Skeletal muscle tissue (tissue), 4 donors: ENCODE results near the gene KXD1. TPM values are rescaled to one million over a fixed set of nuclear protein-coding genes. Genes with fewer than 3 reads are reported as not detected.
"Not testable (repeated sequence)": the region's sequence is repeated elsewhere in the genome, so short reads cannot be mapped to it uniquely, and the experiment has no call there.

Experiments
- H3K27ac ChIP-seq: one replicate; pipeline ENCODE4 v1.7.0; 2013; ENCODE audit warnings: mild to moderate bottlenecking, low read depth, low read length, inconsistent platforms
- H3K27me3 ChIP-seq, 3 donors: one replicate each; pipeline ENCODE4 v1.7.0; 2013; ENCODE audit warnings: low read length in 3 of 3; ENCODE audit not compliant: control insufficient read depth in 3 of 3, insufficient read depth in 3 of 3
- H3K36me3 ChIP-seq, 3 donors: one replicate each; pipeline ENCODE4 v1.7.0; 2013; ENCODE audit warnings: low read length in 3 of 3; ENCODE audit not compliant: control insufficient read depth in 3 of 3, insufficient read depth in 3 of 3
- H3K4me1 ChIP-seq, 3 donors: one replicate each; pipeline ENCODE4 v1.7.0; 2013; ENCODE audit warnings: low read length in 3 of 3, mild to moderate bottlenecking in 3 of 3; ENCODE audit not compliant: control insufficient read depth in 3 of 3, insufficient read depth in 3 of 3
- H3K4me3 ChIP-seq, 3 donors: one replicate each; pipeline ENCODE4 v1.7.0; 2013; ENCODE audit warnings: low read length in 3 of 3
- H3K9ac ChIP-seq, 3 donors: one replicate each; pipeline ENCODE4 v1.7.0; 2013; ENCODE audit warnings: low read length in 3 of 3, mild to moderate bottlenecking in 3 of 3, moderate library complexity in 2 of 3, low read depth in 1 of 3
- H3K9me3 ChIP-seq, 3 donors: one replicate each; pipeline ENCODE4 v1.7.0; 2013; ENCODE audit warnings: low read length in 3 of 3; ENCODE audit not compliant: control insufficient read depth in 3 of 3
- total RNA-seq: library from RNA; depleted of rRNA; stranded (reverse); fragments of >200 nt; gene quantifications from one replicate; pipeline ENCODE4 v1.2.3, GENCODE V29; 2014
- donor health status: Osteomylitis.

Gene KXD1
- total RNA-seq, 1 donor from 2014 or later = 36.0 TPM

DNA sequence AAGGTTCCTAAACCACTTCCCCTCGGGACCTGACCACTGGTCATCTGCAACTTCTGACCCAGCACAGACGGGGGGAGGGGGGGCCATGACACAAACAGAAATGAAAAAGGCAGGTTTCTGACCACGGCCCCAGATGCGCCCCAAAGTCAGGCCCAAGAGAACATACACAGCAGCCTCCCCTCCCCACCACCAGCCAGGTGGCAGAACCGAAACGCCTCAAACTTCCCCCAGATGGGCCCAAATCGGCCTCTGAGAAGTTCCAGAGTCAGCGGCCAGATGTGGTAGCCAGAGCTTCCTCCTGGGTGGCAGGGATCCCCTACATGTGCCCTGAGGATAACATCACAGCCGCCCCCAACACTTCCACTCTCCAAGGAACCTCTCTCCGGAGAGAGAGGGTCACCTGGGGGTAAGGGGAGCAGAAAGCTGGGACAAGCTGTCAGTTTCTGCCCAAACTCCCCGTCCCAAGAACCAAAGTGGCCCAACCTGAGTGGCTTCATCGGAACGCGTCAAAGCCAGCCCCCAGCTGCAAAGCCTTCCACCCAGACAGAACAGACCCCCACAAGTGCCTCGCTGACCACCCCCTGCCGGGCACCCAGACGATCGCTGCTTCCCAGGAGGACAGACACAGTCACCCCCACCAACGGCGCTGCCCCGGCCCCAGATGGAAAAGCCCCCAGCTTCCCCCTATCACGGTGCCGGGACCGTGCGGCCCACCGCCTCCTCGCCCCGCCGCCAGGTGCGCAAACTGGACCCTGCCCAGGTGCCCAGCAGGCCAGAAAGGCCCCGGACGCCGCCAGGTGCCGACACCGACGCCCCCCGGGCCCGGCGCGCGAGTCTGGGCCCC, 36.6 kb upstream of the KXD1 start:
- peak overlapping the region; percentile 91 to 100 (median 98) for H3K4me3 ChIP-seq
- H3K9me3 ChIP-seq = no peaks in the 10 kb centered on the region
- no peaks in the 10 kb centered on the region for H3K36me3 ChIP-seq
- H3K27ac ChIP-seq = peak overlapping the region; percentile 100
- no peaks in the 10 kb centered on the region for H3K27me3 ChIP-seq
- peak overlapping the region; percentile 99 to 100 (median 100) for H3K9ac ChIP-seq
- peaks cover 30 to 37% (median 32%) of the 10 kb centered on the region in 3 donors for H3K4me1 ChIP-seq

- peak within 1 kb of the TSS; percentile 91 to 100 (median 98) for H3K4me3 ChIP-seq
- H3K9me3 ChIP-seq = no peaks in the 10 kb centered on the region
- H3K9ac ChIP-seq = peak within 1 kb of the TSS; percentile 99 to 100 (median 100)
- no peaks in the 10 kb centered on the region for H3K36me3 ChIP-seq
- H3K27ac ChIP-seq = peak within 1 kb of the TSS; percentile 100
- H3K27me3 ChIP-seq = no peaks in the 10 kb centered on the region
- H3K4me1 ChIP-seq = peaks cover 25 to 31% (median 26%) of the 10 kb centered on the region in 3 donors
Observed at GRCh38 chr19:18521692-18522123, 36.0 kb upstream of the KXD1 start, which contains the start of gene ELL. ELL (minus strand) TSS chr19:18522070; CDS start chr19:18522055, 15 bp downstream.

- Histone ChIP-seq H3K27me3 (no peaks in the 10 kb centered on the region), H3K9me3 (no peaks in the 10 kb centered on the region), H3K4me1 (peaks cover 21 to 27% (median 22%) of the 10 kb centered on the region in 3 donors), H3K4me3 (peak overlapping the region; percentile 43 to 100 (median 61)), H3K9ac (peak overlapping the region; percentile 20 to 57 (median 45)), H3K27ac (peak overlapping the region; percentile 100), H3K36me3 (no peaks in the 10 kb centered on the region)
Observed at GRCh38 chr19:18522124-18522861, 35.4 kb upstream of the KXD1 start.

- H3K27me3 ChIP-seq, H3K36me3 ChIP-seq, H3K9me3 ChIP-seq: not testable (repeated sequence)
- Histone ChIP-seq H3K4me1 (peaks cover 21 to 26% (median 22%) of the 10 kb centered on the region in 3 donors), H3K9ac (peak overlapping the region in 2 of 3 donors; percentile 45 to 57), H3K27ac (peak overlapping the region; percentile 66), H3K4me3 (peak overlapping the region; percentile 43 to 61 (median 54))
Observed at GRCh38 chr19:18522862-18523440, 34.7 kb upstream of the KXD1 start.

GRCh38 chr19:18523841-18524240, 33.8 kb upstream of the KXD1 start:
- Histone ChIP-seq H3K9ac (peak overlapping the region in 1 of 3 donors; percentile 25), H3K4me3 (no peak overlapping the region), H3K27ac (no peak overlapping the region), H3K36me3 (no peaks in the 10 kb centered on the region), H3K9me3 (no peaks in the 10 kb centered on the region), H3K27me3 (no peaks in the 10 kb centered on the region), H3K4me1 (peaks cover 14 to 19% (median 18%) of the 10 kb centered on the region in 3 donors)

DNA sequence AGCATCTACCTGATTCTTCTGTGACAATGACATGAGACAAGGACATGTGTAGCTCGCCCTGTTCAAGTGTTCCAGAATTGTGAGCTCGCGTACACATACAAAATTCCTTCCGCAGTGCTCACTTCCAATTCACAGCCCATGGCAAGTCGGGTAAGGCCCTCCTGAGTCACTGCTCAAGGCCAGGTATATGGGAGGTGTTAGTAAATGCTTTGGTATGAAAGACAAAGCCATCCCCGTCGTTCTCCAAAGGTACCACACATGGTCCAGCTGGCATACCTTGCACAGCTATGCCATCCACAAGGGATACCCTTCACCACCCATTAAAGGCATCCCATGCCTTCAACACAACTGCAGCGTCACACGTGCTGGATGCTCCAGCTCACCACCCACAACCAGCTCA, 31.4 kb upstream of the KXD1 start:
- Histone ChIP-seq H3K27ac (no peak overlapping the region), H3K9ac (no peak overlapping the region), H3K9me3 (no peaks in the 10 kb centered on the region)

DNA sequence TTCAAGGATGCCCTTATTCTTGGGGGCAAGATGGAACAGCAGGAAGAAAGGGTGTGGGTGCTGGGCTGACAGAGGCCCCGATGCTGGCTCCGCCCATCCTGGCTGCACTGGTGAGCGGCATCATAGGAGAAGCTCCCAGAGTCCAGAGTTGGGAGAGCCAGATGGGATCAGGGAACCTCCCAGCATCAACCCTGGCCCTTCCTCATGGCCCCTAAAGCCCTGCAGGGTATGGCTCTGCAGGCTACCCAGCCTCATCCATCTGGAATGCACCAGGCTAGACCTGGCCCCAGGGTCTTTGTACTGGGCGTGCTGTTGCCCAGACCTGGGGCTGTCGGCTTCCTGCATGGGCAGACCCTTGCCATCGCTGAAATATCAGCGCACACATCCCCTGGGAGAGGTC, 27.9 kb upstream of the KXD1 start:
- H3K36me3 ChIP-seq = peaks cover 18 to 24% (median 22%) of the 10 kb centered on the region in 3 donors
- H3K4me3 ChIP-seq = no peak overlapping the region
- H3K27me3 ChIP-seq = no peaks in the 10 kb centered on the region
- H3K9me3 ChIP-seq = no peaks in the 10 kb centered on the region
- no peaks in the 10 kb centered on the region for H3K4me1 ChIP-seq
- H3K27ac ChIP-seq = no peak overlapping the region
- H3K9ac ChIP-seq = no peak overlapping the region

More for the DNA sequence above, 31.4 kb upstream of the KXD1 start:
- H3K36me3 ChIP-seq = peaks cover 2 to 4% (median 4%) of the 10 kb centered on the region in 3 donors
- H3K4me1 ChIP-seq = peaks cover 0 to 4% (median 2%) of the 10 kb centered on the region in 3 donors
- no peaks in the 10 kb centered on the region for H3K27me3 ChIP-seq
- no peak overlapping the region for H3K4me3 ChIP-seq

GRCh38 chr19:18531485-18531884, 26.2 kb upstream of the KXD1 start:
- H3K36me3 ChIP-seq = peaks cover 27 to 32% (median 29%) of the 10 kb centered on the region in 3 donors

DNA sequence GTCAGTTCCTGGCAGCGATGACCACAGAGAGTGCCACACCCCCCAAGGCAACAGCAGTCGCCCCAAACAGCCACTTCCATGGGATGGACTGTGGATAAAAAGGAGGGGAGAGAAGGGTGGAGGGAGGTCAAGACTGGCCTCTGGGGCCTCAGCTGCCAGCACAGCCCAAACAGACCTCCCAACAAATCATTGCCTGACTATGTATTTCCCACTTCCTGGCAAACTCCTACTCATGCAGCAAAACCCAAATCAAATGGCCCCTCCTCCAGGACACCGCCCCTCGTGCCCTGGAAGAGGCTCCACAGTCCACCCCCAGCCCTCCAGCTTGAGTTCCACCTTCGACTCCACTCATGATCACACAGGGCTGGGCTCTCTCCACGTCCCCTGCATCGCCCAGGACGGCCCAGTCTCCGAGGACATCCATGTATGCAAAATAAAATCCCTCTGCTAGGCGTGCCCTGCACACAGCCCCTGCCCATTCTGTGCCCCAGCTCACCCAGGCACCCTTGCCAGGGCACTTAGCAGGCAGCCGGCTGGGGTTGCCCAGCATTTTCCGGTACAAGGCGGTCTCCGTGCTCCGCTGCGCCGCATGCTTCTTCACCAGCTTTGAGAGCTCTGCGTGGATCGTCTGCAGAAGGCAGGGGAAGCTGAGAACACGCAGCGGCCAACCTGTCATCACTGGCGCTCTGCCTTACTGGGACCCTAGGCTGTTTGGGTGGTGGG, 25.3 kb upstream of the KXD1 start:
- peaks cover 35 to 38% (median 35%) of the 10 kb centered on the region in 3 donors for H3K36me3 ChIP-seq
- H3K9ac ChIP-seq = no peak overlapping the region
- H3K4me3 ChIP-seq = no peak overlapping the region
- no peaks in the 10 kb centered on the region for H3K4me1 ChIP-seq
- no peaks in the 10 kb centered on the region for H3K27me3 ChIP-seq
- H3K27ac ChIP-seq = no peak overlapping the region
- no peaks in the 10 kb centered on the region for H3K9me3 ChIP-seq

More at GRCh38 chr19:18531485-18531884, 26.2 kb upstream of the KXD1 start:
- Histone ChIP-seq H3K27me3 (no peaks in the 10 kb centered on the region), H3K9me3 (no peaks in the 10 kb centered on the region), H3K4me3 (no peak overlapping the region), H3K27ac (no peak overlapping the region), H3K4me1 (no peaks in the 10 kb centered on the region), H3K9ac (no peak overlapping the region)
